Rectal smooth muscle tissue (tissue), 1 donor: ENCODE measurements around the gene FRMPD3.
"Not testable (repeated sequence)": the region's sequence is repeated elsewhere in the genome, so short reads cannot be mapped to it uniquely, and the experiment has no call there.

ENCODE experiments used
- H3K27ac ChIP-seq: one replicate; pipeline ENCODE4 v1.7.0; 2013; ENCODE audit warnings: low read depth, low read length, inconsistent platforms
- H3K27me3 ChIP-seq: one replicate; pipeline ENCODE4 v1.7.0; 2013; ENCODE audit warnings: low read length; ENCODE audit not compliant: control insufficient read depth, insufficient read depth
- H3K36me3 ChIP-seq: one replicate; pipeline ENCODE4 v1.7.0; 2013; ENCODE audit warnings: low read length; ENCODE audit not compliant: control insufficient read depth, insufficient read depth
- H3K4me1 ChIP-seq: one replicate; pipeline ENCODE4 v1.7.0; 2013; ENCODE audit warnings: low read length; ENCODE audit not compliant: control insufficient read depth, insufficient read depth
- H3K4me3 ChIP-seq: one replicate; pipeline ENCODE4 v1.7.0; 2013; ENCODE audit warnings: low read length
- H3K9ac ChIP-seq: one replicate; pipeline ENCODE4 v1.7.0; 2013; ENCODE audit warnings: low read length

Gene FRMPD3

GRCh38 chrX:107451731-107452130, 2.3 kb downstream of the FRMPD3 start:
- Histone ChIP-seq H3K27me3 (peaks cover 20% of the 10 kb centered on the region), H3K4me1 (no peaks in the 10 kb centered on the region), H3K4me3 (no peak overlapping the region), H3K9ac (no peak overlapping the region), H3K36me3 (no peaks in the 10 kb centered on the region), H3K27ac (no peak overlapping the region)

GRCh38 chrX:107452581-107452980, 3.1 kb downstream of the FRMPD3 start:
- Histone ChIP-seq H3K27ac (no peak overlapping the region), H3K27me3 (peaks cover 20% of the 10 kb centered on the region), H3K4me1 (no peaks in the 10 kb centered on the region), H3K9ac (no peak overlapping the region), H3K36me3 (no peaks in the 10 kb centered on the region), H3K4me3 (no peak overlapping the region)

- no peak overlapping the region for H3K9ac ChIP-seq
- H3K27ac ChIP-seq = no peak overlapping the region
- no peak overlapping the region for H3K4me3 ChIP-seq
- no peaks in the 10 kb centered on the region for H3K4me1 ChIP-seq
- H3K36me3 ChIP-seq = no peaks in the 10 kb centered on the region
- peaks cover 16% of the 10 kb centered on the region for H3K27me3 ChIP-seq
These were observed 4.8 kb downstream of the FRMPD3 start for GRCh38 chrX:107454302-107454701.

GRCh38 chrX:107457289-107457688, 7.8 kb downstream of the FRMPD3 start:
- Histone ChIP-seq H3K27ac (no peak overlapping the region), H3K27me3 (peaks cover 6% of the 10 kb centered on the region), H3K36me3 (no peaks in the 10 kb centered on the region), H3K9ac (no peak overlapping the region), H3K4me3 (no peak overlapping the region), H3K4me1 (no peaks in the 10 kb centered on the region)

- H3K4me1 ChIP-seq = no peaks in the 10 kb centered on the region
- H3K9ac ChIP-seq = no peak overlapping the region
- no peaks in the 10 kb centered on the region for H3K36me3 ChIP-seq
- no peak overlapping the region for H3K4me3 ChIP-seq
- no peak overlapping the region for H3K27ac ChIP-seq
- H3K27me3 ChIP-seq = no peaks in the 10 kb centered on the region
These were observed 16.6 kb downstream of the FRMPD3 start for GRCh38 chrX:107465932-107466620.

GRCh38 chrX:107467271-107467670, 17.8 kb downstream of the FRMPD3 start:
- Histone ChIP-seq H3K27ac (no peak overlapping the region), H3K36me3 (no peaks in the 10 kb centered on the region), H3K27me3 (no peaks in the 10 kb centered on the region), H3K4me3 (no peak overlapping the region), H3K9ac (no peak overlapping the region), H3K4me1 (no peaks in the 10 kb centered on the region)

- Histone ChIP-seq H3K36me3 (no peaks in the 10 kb centered on the region), H3K4me3 (no peak overlapping the region), H3K9ac (no peak overlapping the region), H3K27ac (no peak overlapping the region), H3K27me3 (no peaks in the 10 kb centered on the region), H3K4me1 (no peaks in the 10 kb centered on the region)
These were observed 20.7 kb downstream of the FRMPD3 start for GRCh38 chrX:107470198-107470597.

GRCh38 chrX:107470971-107471370, 21.5 kb downstream of the FRMPD3 start:
- H3K4me1 ChIP-seq = no peaks in the 10 kb centered on the region
- H3K27ac ChIP-seq = no peak overlapping the region
- H3K27me3 ChIP-seq = no peaks in the 10 kb centered on the region
- no peak overlapping the region for H3K4me3 ChIP-seq
- no peaks in the 10 kb centered on the region for H3K36me3 ChIP-seq
- H3K9ac ChIP-seq = no peak overlapping the region

GRCh38 chrX:107471420-107471819, 22.0 kb downstream of the FRMPD3 start:
- not testable (repeated sequence) for H3K36me3 ChIP-seq, H3K27me3 ChIP-seq, H3K27ac ChIP-seq, H3K4me3 ChIP-seq, H3K4me1 ChIP-seq, H3K9ac ChIP-seq

GRCh38 chrX:107477406-107477805, 28.0 kb downstream of the FRMPD3 start:
- H3K4me3 ChIP-seq = no peak overlapping the region
- H3K27me3 ChIP-seq = no peaks in the 10 kb centered on the region
- no peaks in the 10 kb centered on the region for H3K36me3 ChIP-seq
- H3K4me1 ChIP-seq = no peaks in the 10 kb centered on the region
- no peak overlapping the region for H3K9ac ChIP-seq
- no peak overlapping the region for H3K27ac ChIP-seq

GRCh38 chrX:107480272-107480671, 30.8 kb downstream of the FRMPD3 start:
- H3K4me1 ChIP-seq = no peaks in the 10 kb centered on the region
- no peak overlapping the region for H3K4me3 ChIP-seq
- no peaks in the 10 kb centered on the region for H3K36me3 ChIP-seq
- H3K27me3 ChIP-seq = no peaks in the 10 kb centered on the region
- H3K9ac ChIP-seq = no peak overlapping the region
- no peak overlapping the region for H3K27ac ChIP-seq

- H3K27ac ChIP-seq = no peak overlapping the region
- H3K9ac ChIP-seq = no peak overlapping the region
- no peaks in the 10 kb centered on the region for H3K27me3 ChIP-seq
- H3K4me1 ChIP-seq = no peaks in the 10 kb centered on the region
- H3K36me3 ChIP-seq = no peaks in the 10 kb centered on the region
- H3K4me3 ChIP-seq = no peak overlapping the region
These were observed 32.6 kb downstream of the FRMPD3 start for GRCh38 chrX:107482046-107482445.

GRCh38 chrX:107484002-107484726, 34.7 kb downstream of the FRMPD3 start:
- no peaks in the 10 kb centered on the region for H3K36me3 ChIP-seq
- no peaks in the 10 kb centered on the region for H3K4me1 ChIP-seq
- no peak overlapping the region for H3K9ac ChIP-seq
- no peak overlapping the region for H3K4me3 ChIP-seq
- no peak overlapping the region for H3K27ac ChIP-seq
- no peaks in the 10 kb centered on the region for H3K27me3 ChIP-seq
